Stomach (tissue), 4 donors: ENCODE data around the gene FSD2.

Experiments
- CTCF ChIP-seq, 7 experiments: fragments of 450-650 bp in 4 of 7; fragments of 200-600 bp in 3 of 7; sonication (generic) in 3 of 7; IDR thresholded peaks; one replicate each; pipeline ENCODE4 v1.5.1; 2016 to 2019; ENCODE audit warnings: antibody characterized with exemption in 7 of 7, control low read depth in 2 of 7, mild to moderate bottlenecking in 1 of 7
- POLR2A ChIP-seq, 4 donors: fragments of 450-650 bp; IDR thresholded peaks; one replicate each; pipeline ENCODE4 v1.6.1; 2016; ENCODE audit warnings: antibody characterized with exemption in 4 of 4, control low read depth in 2 of 4, mild to moderate bottlenecking in 1 of 4, moderate library complexity in 1 of 4
- POLR2AphosphoS5 ChIP-seq, 3 donors: sonication (generic); formaldehyde crosslinking; IDR thresholded peaks; one replicate each; pipeline ENCODE4 v1.6.1; 2016; ENCODE audit warnings: antibody characterized with exemption in 3 of 3

- TF ChIP-seq POLR2A (IDR thresholded peaks at IDR 0.05) (no peak), POLR2AphosphoS5 (IDR thresholded peaks at IDR 0.05) (no peak), CTCF (IDR thresholded peaks at IDR 0.05) (no peak)
Measured at GRCh38 chr15:82851981-82852511, 46.2 kb upstream of the FSD2 start.
